ENCODE results near the gene APBA2.

DNA sequence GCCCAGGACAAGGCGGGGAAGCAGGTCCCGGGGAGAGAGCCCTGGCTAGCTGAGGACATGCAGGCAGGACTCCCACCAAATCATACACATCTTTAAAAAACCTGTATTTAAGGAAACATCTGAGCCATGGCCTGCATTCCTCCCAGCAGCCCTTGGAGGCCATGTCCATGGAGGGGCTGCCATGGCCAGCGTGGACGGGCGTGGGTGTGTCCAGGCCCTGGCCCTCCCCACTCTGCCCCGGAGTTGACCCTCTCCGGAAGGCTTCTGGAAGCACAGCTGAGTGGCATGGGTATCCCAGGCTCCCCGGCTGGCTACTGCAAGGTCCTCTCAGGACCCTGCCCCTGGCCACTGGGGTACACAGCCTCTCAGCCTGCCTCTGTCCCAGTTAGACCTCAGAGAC is 234.1 kb downstream of the APBA2 start:
- TF ChIP-seq, protein P1, sequence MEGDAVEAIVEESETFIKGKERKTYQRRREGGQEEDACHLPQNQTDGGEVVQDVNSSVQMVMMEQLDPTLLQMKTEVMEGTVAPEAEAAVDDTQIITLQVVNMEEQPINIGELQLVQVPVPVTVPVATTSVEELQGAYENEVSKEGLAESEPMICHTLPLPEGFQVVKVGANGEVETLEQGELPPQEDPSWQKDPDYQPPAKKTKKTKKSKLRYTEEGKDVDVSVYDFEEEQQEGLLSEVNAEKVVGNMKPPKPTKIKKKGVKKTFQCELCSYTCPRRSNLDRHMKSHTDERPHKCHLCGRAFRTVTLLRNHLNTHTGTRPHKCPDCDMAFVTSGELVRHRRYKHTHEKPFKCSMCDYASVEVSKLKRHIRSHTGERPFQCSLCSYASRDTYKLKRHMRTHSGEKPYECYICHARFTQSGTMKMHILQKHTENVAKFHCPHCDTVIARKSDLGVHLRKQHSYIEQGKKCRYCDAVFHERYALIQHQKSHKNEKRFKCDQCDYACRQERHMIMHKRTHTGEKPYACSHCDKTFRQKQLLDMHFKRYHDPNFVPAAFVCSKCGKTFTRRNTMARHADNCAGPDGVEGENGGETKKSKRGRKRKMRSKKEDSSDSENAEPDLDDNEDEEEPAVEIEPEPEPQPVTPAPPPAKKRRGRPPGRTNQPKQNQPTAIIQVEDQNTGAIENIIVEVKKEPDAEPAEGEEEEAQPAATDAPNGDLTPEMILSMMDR (IDR thresholded peaks at IDR 0.05): no peak
- no peak for TF ChIP-seq POLR2AphosphoS5 (IDR thresholded peaks at IDR 0.05)
